Effector CD4-positive, alpha-beta T cell (primary cell): ENCODE measurements around the gene OGFR.

Source experiments
- DNase-seq: peaks from one replicate; pipeline ENCODE4 v3.0.0-alpha.2; 2020

Gene OGFR

GRCh38 chr20:62815066-62815991 is 10.7 kb downstream of the OGFR start:
- DNase-seq: no peak

GRCh38 chr20:62816031-62816883 is 11.6 kb downstream of the OGFR start:
- DNase-seq: no peak

DNA sequence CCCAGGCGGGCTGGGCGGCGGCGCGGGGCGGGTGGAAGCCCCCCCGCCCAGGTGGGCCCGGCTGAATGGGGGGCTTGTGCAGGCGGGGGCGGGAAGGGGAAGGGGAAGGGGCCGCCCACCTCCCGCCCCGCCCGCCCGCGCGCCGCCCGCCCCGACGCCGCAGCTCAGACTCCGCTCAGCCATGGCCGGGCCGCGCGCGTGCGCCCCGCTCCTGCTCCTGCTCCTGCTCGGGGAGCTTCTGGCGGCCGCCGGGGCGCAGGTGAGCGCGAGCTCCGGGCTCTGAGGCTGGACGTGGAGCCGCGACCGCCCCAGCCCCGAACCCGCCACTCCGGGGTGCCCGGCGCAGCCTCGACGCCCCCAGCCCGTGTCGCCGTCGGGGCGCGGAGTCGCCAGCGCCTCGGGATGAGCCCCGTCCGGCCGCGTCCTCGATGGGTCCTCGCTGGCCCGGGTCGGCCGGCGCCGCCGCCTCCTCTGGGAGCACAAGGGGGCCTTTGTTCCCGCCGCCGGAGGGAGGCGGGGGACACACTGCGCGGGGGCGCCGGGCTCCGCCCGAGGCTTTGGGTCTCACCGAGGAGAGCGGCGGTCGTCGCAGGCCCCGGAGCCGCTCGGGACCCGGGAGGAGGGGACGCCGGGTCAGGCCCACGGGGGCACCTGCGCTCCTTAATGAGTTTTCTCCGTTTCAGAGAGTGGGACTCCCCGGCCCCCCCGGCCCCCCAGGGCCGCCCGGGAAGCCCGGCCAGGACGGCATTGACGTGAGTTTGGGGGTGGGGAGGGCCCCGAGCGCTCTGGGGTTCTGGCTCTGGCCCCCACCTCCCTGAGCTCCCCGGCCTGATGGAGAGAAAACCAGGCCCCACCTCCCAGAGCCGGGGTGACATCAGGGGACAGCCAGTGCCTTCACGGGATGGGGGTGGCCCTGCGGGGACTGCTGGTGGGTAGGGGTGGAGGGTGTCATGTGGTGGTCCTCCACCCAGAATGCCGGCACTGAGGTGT is 12.5 kb downstream of the OGFR start, which contains the start of gene COL9A3:
Gene COL9A3, plus strand, starts transcription at position 167 of the 990 bp plus-strand sequence. Its CDS starts 15 bp downstream, at position 182.
- no peak for DNase-seq

DNA sequence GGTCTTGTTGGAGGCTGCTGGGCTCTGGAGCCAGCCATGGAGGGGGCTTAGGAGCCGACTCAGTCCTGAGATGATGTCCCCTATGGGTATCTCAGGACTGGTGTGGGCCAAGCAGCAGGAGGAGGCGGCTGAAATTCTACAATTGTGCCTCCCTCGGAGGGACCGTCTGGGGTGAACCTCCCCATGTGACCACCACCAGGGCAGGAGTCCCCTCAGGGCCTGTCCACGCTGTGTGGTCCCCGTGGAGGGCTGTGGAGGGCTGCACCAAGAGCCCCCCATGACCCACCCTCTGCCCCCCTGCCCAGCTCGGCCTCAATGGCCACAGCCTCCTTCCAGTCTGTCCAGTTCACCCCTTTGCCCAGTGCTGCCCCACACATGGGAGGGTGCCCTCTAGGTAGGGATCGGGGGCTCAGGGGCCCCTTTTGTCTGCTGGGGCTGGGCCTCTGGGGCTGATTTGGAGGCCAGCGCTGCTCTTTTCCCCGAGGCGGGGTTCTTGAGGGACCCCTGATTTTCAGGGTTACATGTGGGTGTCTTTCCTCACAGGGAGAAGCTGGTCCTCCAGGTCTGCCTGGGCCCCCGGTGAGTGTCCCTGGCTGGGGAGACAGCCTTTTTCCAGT is 13.4 kb downstream of the OGFR start:
- DNase-seq: no peak

- no peak for DNase-seq
These were observed 14.2 kb downstream of the OGFR start for GRCh38 chr20:62818592-62819493.

GRCh38 chr20:62819494-62820174 is 15.0 kb downstream of the OGFR start:
- no peak for DNase-seq

DNA sequence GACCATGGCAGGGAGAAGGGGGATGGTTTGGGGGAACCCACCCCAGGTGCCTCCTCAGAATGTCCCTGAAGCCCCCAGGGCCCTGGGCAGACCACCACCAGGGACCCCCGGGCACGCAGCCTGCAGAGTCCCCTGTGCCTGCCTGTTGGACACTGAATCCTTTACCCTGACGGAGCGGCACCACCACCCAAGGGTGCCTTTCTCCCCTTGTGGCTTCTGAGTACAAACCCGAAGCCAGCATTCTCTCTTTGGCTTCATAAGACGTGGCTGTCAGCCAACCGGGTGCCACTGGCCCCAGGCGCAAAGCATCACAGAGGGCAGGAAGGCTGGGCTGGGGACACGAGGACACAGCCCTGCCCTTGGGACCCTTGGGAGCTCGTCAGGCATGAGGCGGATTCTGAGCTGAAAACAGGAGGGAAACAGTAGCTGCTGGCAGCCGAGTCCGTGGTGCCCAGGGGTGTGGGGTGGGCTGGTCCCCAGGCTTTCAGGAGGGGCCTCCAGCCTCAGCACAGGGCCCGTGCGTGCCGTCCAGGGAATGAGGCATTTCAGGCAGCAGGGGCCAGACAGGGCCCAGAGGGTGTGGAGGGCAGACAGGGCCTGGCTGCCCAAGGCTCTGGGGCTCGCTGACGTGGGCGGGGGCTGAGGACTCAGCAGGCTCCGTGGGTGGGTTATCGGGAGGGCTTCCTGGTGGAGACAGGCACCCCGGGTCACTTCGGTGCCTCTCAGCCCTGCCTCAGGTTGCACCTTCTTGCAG is 15.8 kb downstream of the OGFR start:
- DNase-seq: no peak

DNA sequence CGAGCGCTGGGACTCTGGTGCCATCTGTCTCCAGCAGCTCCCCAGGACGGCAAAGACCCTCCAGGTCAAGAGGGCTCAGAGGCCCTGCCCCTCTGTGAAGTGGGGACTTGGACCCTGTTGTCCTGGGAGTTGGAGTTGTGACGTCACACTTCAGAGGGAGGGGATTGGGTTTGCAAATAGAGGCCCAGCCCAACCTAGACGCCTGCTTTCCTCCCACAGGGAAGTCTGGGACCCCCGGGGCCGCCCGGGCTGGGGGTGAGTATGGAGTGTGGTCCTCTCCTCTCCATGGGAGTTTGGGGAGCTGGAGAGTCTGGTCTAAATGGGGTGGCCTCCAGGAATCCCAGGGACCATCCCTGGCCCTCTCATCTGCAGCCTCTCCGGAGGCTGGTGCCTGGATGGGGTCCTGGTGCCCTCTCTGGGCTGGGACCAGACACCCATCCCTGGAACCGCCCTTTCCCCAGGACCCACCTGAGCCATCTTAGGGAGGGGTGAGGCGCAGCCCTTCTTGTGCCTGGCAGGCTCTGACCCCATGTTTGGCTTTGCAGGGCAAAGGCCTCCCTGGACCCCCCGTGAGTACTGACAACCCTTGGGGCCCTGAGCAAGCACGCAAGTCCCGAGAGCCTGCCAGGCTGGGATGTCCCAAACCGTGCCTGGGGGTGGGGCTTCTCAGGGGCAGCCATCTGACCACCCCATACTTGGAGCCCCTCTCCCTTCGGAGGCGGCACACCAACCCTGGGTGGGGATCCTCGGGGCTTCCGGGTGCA is 16.5 kb downstream of the OGFR start:
- no peak for DNase-seq

- DNase-seq: no peak
These were observed 17.1 kb downstream of the OGFR start for GRCh38 chr20:62821726-62822210.

DNA sequence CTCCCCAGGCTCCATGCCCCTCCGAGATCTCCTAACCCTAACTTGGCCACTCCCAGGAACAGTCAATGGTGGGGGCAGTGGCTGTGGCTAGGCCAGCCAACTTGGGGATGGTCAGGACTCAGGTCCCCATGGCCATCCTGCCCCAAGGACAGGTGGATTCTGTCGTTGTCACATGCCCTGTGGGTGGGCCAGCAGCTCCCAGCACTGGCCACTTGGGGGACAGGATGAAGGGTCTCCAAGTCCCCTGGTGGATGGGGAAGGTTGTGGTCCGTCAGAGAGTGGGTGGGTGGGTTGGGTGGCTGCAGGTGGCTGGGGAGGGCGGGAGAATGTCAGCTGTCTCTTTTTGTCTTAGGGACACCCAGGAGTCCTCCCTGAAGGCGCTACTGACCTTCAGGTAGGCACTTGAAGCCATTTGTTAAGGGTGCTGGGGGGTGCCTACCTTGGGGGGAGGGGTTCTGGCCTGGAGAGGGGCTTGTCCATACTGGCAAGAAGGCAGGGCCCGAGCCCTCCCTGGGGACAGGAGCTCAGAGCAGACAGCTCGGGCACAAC is 17.7 kb downstream of the OGFR start:
- no peak for DNase-seq

DNA sequence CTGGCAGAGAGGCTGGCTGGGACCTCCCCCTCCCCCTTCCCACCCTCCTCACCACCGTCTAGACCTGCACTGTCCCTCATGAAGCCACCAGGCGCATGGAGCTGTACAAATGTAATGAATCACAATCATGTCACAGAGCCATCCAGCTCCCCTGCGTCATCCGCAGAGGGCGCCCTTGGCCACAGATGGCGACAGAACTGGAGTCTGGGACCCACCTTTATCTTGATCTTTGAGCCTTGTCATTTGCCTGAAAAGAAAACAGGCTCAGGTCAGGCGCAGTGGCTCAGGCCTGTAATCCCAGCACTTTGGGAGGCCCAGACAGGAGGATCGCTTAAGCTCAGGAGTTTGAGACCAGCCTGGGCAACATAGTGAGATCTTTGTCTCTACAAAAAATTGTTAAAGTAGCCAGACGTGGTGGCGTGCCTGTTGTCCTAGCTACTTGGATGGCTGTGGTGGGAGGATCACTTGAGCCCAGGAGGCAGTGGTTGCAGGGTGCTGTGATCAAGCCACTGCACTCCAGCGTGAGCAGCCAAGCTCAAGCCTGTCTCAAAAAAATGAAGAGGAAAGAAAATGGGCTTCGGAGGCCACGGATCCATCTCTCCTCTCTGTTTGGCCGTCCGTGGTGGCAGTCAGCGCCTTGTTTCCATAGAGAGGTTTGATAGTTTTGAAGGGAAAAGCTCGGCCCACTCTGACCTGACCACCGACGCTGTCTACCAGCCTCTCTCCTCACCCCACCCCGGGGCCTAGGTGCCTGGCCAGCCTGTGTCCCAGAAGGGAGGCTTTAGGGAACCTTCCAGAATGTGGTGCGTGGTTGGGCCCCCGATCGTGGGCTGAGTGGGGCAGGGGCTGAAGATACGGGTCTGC is 18.4 kb downstream of the OGFR start:
- no peak for DNase-seq

DNA sequence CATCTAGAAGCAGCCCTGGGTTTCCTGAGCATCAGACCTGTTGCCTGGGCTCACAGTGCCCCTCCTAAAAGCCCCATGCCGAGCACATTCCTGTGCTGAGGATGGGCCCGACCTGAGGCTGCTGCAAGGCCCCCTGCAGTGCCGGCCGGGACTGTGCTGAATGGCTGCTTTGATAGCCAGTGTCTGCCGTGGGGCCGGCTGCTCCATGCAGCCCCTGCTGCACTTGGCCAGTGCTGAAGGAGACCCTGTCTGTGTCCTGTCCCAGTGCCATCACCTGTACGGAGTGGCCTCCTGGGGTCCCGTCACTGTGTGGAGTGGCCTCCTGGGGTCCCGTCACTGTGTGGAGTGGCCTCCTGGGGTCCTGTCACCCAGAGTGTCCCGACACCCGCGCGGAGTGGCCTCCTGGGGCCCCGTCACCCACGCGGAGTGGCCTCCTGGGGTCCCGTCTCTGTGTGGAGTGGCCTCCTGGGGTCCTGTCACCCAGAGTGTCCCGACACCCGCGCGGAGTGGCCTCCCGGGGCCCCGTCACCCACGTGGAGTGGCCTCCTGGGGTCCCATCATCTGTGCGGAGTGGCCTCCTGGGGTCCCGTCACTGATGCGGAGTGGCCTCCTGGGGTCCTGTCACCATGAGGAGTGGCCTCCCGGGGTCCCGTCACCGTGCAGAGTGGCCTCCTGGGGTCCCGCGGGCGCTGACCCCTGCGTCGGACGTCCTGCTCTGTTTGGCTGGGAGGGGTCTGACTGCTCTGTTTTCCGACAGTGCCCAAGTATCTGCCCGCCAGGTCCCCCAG is 19.2 kb downstream of the OGFR start:
- DNase-seq: no peak

DNA sequence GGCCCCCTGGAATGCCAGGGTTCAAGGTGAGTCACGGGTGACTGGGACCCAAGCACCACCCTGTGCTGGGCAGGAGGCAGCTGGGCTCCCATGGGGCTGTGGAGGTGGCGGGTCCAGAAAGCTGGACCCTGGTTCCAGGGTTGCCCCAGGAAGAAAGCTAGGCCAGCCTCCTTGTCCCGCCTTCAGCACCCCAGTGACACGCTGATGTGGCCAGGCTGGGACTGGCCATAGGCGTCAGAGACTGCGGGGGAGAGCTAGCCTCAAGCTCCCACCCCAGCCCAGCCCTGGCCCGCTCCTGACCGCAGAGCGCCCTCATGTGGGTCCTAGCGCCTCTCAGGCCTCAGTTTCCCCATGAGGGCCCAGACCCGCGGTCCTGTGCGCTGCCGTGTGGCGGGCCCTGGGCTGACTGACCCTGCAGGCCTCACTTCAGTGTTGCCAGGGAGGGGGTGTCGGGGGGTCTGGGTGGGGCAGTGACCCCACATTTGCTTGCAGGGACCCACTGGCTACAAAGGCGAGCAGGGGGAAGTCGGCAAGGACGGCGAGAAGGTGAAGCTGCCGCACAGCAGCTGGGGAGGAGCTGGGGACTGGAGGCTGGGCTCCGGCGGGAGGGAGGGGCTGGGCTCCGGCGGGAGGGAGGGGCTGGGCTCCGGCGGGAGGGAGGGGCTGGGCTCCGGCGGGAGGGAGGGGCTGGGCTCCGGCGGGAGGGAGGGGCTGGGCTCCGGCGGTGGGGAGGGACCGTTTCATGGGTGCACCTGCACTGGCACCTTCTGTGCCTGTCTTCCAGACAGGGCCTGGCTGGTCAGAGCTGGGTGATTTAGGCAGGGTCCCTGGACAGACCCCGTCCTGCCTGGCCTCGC is 20.1 kb downstream of the OGFR start:
- peak; percentile 44 for DNase-seq

DNA sequence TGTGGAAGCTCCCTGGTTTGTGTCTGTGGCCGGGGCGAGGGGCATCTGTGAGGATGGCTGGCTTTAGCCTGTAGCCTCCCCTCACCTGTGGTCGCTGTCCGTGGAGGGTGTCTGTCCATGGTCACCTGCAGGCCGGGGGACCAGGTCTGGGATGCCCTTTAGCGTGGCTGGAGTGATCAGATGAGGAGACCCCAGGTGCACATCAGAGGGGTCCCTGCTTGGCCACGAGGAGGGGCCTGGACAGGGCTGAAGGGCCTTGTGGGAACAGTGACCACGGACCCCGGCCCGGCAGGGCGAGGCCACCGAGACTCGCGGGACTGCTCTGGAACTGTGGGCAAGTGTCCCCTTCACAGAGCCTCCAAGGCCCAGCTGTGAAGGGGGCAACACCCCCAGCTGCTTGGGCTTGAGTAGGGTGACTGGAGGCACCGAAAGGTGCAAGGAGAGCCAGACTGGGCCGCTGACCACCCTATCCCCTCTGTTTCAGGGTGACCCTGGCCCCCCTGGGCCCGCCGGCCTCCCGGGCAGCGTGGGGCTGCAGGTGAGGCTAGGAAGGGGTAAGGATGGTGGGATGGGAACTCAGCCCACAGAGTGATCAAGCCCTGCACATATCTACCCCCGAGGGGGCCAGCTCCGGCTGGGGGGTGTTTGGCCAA is 20.8 kb downstream of the OGFR start:
- no peak for DNase-seq
